GM19193 (cell line): ENCODE results near the gene PRTG.

Experiments used
- POLR2A ChIP-seq: IDR thresholded peaks from 4 replicates; pipeline ENCODE4 v1.6.1; 2011; ENCODE audit not compliant: insufficient read depth, insufficient read length; ENCODE audit errors: extremely low read depth

The PRTG gene

GRCh38 chr15:55715355-55716076 is 27.4 kb downstream of the PRTG start:
- no peak for TF ChIP-seq POLR2A

- TF ChIP-seq POLR2A: no peak
Measured at GRCh38 chr15:55714064-55714463, 28.9 kb downstream of the PRTG start.

GRCh38 chr15:55712363-55712762 is 30.6 kb downstream of the PRTG start:
- TF ChIP-seq POLR2A: no peak

DNA sequence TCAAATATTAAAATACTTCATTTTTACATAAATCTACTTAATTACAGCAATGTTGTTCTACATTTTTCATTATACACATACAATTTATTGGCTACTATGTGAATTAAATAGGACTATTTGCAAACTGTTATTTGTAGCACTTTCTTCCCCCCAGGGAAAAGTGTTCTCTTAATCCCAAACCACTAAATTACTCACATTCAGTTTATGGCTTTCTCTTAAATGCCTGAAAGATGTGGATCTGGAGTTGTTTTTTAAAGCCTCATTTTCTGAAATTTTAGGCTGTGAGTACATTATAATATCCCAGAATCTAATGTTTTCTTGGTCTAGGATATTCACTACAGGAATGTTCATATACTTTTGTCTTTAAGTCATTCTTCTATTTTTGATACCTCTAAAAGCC is 32.7 kb downstream of the PRTG start:
- no peak for TF ChIP-seq POLR2A

DNA sequence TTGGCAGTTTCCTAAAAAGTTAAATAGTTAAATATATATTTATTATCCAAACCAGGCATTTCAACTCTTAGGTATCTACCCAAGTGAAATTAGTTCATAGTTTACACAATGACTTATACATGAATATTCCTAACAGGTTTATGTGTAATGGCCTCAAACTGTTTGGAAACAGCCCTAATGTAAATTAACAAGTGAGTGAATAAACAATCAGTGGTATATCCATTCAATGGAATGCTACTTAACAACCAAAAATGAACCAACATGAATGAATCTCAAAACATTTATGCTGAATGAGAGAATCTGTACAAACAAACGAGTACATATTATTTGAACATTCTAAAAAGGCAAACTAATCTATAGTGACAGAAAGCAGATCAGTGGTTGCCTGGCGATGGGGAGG is 33.5 kb downstream of the PRTG start:
- TF ChIP-seq POLR2A: no peak

DNA sequence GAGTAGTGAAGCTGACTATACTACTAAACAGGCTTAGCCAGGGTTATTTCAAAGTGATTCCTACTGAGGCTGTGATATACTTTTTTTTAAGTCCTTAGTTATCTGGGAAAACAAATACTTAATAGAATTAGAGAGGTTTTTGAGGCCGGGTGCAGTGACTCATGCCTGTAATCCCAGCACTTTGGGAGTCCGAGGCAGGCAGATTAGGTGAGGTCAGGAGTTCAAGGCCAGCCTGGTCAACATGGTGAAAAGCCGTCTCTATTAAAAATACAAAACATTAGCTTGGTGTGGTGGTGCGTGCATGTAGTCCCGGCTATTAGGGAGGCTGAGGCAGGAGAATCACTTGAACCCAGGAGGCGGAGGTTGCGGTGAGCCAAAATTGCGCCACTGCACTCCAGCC is 34.2 kb downstream of the PRTG start:
- no peak for TF ChIP-seq POLR2A

DNA sequence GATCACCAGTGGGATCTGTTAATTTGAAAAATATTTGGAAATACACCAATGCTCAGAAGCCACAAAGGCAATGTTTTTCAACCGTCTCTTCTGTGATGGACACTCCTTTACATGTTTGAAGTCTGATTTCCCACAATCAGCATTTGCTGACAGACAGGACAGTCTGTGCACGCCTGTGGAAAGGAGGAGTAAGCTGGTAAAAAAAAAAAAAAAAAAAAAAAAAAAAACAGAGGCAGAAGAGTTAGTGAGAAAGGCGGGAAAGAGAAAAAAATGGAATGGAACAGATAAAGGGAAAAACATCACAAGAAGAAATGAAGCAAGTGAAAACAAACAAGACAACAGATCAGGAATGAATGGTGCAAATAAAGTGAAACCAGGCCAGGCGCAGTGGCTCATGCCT is 35.0 kb downstream of the PRTG start:
- no peak for TF ChIP-seq POLR2A

GRCh38 chr15:55707518-55707917 is 35.4 kb downstream of the PRTG start:
- no peak for TF ChIP-seq POLR2A

GRCh38 chr15:55703873-55704301 is 39.1 kb downstream of the PRTG start:
- no peak for TF ChIP-seq POLR2A

DNA sequence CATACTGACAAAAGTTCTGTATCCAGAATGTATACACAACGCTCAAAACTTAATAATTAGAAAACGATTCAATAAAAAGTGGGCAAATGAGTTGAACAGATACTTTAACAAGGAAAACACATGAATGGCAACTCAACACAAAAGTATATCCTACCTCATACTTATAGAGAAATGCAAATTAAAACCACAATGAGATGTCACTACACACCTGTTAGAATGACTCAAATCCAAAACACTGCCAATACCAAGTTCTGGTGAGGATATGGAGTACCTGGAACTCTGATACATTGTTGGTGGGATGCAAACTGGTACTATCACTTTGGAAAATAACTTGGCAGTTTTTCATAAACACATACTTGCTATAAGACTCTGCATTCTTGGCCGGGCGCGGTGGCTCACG is 42.1 kb downstream of the PRTG start:
- no peak for TF ChIP-seq POLR2A

GRCh38 chr15:55698653-55699052 is 44.3 kb downstream of the PRTG start:
- no peak for TF ChIP-seq POLR2A

DNA sequence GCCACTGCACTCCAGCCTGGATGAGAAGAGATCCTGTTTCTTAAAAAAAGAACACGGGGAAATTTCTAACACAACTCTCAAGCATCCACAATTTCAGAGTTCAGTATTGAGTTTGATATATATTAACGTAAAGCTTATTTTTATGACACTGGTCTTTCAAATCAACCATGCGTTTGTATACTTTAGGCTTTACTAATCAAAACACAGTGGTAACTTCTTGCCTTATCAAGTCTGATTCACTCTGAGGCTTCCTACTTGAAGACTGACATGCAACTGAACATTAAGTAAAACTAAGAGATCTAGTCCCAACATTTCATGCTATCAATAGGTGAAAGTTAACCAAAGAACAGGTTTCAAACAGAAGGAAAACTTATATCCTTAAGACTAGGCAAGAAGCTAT is 46.7 kb downstream of the PRTG start:
- TF ChIP-seq POLR2A: no peak

GRCh38 chr15:55695432-55695831 is 47.5 kb downstream of the PRTG start:
- TF ChIP-seq POLR2A: no peak

DNA sequence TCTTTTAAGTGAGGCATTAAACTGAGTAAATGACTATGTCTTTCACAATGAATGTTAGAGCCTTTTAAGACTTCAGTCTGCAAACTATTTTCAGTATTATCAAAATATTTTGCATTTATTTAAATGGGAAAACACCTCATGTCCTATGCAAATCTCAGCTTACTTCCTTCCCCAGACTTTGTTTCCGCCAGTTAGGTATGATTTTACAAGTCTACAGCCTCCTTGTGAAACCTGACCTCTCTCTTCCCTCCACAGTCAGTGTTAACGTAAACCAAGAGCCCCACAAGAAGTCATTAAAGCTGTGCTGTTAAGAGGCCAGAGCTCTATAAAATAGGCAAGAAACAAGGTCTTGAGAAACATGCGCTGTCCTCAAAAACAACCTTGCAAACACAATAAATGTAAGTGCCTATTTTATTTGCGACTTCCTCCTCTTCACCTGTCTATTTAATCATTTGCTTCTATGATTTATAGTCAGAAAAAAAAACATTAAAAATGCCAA is 48.3 kb downstream of the PRTG start:
- TF ChIP-seq POLR2A: no peak

DNA sequence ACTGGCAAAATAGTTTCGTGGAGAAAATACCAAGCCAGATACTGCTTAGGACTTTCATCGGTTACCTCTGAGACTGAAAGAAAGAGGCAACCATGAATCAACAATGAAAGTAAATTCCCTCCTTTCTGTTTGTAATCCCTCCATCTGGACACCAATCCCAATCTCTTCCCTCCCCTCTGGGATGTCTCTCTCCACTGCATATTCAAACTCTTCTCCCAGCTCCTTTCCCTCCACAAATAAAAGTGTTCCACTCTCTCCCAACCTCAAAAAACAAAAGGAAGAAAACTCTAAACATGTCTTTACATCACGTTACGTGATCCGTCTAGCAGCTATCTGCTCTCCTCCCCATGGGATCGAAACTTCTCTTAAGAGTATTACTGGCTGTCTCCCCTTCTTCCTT is 55.2 kb downstream of the PRTG start:
- TF ChIP-seq POLR2A: no peak

- TF ChIP-seq POLR2A: no peak
Measured at GRCh38 chr15:55685286-55685685, 57.7 kb downstream of the PRTG start.

- TF ChIP-seq POLR2A: no peak
Measured at GRCh38 chr15:55683376-55683775, 59.6 kb downstream of the PRTG start.
